VCaP (cell line): ENCODE results near the gene TNRC6A.

Experiments
- H3K27ac ChIP-seq: fragments of 450-650 bp; 2 replicates; pipeline ENCODE4 v1.5.1; 2017
- CTCF ChIP-seq: fragments of 450-650 bp; conservative IDR thresholded peaks from 2 replicates; pipeline ENCODE4 v1.5.1; 2017; ENCODE audit warnings: mild to moderate bottlenecking, moderate library complexity

TNRC6A gene

GRCh38 chr16:24871891-24872290 is 142.4 kb downstream of the TNRC6A start:
- H3K27ac ChIP-seq: no peak overlapping the region
- TF ChIP-seq CTCF: no peak

GRCh38 chr16:24873028-24873427 is 143.6 kb downstream of the TNRC6A start:
- no peak for TF ChIP-seq CTCF
- no peak overlapping the region for H3K27ac ChIP-seq

- TF ChIP-seq CTCF: no peak
- H3K27ac ChIP-seq: no peak overlapping the region
Measured at GRCh38 chr16:24875466-24875865, 146.0 kb downstream of the TNRC6A start.
